ENCODE measurements around the gene MICA. TPM values are rescaled to one million over a fixed set of nuclear protein-coding genes. Genes with fewer than 3 reads are reported as not detected.

The MICA gene
- total RNA-seq, 1 experiment from 2014 or later: 41.2 TPM

DNA sequence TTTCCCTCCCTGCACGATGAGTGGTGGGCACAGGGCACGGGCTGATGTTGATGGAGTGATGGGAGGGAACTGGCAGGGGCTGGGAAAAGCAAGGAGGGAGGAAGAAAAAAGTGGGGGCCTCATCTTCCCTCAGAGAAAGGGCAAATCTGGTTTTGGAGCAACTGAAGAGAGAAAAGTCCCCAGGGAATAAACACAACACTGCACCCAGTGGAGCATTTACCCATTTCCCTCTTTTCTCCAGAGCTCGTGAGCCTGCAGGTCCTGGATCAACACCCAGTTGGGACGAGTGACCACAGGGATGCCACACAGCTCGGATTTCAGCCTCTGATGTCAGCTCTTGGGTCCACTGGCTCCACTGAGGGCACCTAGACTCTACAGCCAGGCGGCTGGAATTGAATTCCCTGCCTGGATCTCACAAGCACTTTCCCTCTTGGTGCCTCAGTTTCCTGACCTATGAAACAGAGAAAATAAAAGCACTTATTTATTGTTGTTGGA, 11.4 kb downstream of the MICA start:
- intact Hi-C loops (cut with micrococcal nuclease; ENCODE audit: unreplicated experiment): no loop called here
- no peaks in the 10 kb centered on the region for H3K4me1 ChIP-seq (ENCODE audit: insufficient read depth, low read length, poor library complexity, severe bottlenecking)
- peaks cover 41% of the 10 kb centered on the region for H3K36me3 ChIP-seq (ENCODE audit: insufficient read depth, low read length, poor library complexity, severe bottlenecking)
- no peak overlapping the region for H3K27ac ChIP-seq (ENCODE audit: low read depth, low read length, poor library complexity, severe bottlenecking)
- no peaks in the 10 kb centered on the region for H3K27me3 ChIP-seq (replicated peaks; ENCODE audit: insufficient read depth, low read depth, low read length, poor library complexity)
- H3K9me3 ChIP-seq (ENCODE audit: low read depth, low read length, poor library complexity, severe bottlenecking): no peaks in the 10 kb centered on the region
- no TSS peak for BruUV-seq (replicated peaks)
- POLR2A ChIA-PET (ENCODE audit: low non-redundant PET): no interaction called here
- no peak for DNase-seq (ENCODE audit: low spot score)
- no peak for TF ChIP-seq CTCF (conservative IDR thresholded peaks at IDR 0.05; ENCODE audit: low read depth, low read length)
- no peak for TF ChIP-seq EZH2 (IDR thresholded peaks at IDR 0.05; ENCODE audit: borderline replicate concordance, low read depth, low read length, poor library complexity, severe bottlenecking)
- H3K4me3 ChIP-seq (ENCODE audit: low read depth, low read length, poor library complexity, severe bottlenecking): no peak overlapping the region
- CTCF ChIA-PET: no interaction called here

GRCh38 chr6:31416394-31417014, 13.1 kb downstream of the MICA start:
- Histone ChIP-seq H3K4me3 (ENCODE audit: low read depth, low read length, poor library complexity, severe bottlenecking) (no peak overlapping the region), H3K9me3 (ENCODE audit: low read depth, low read length, poor library complexity, severe bottlenecking) (no peaks in the 10 kb centered on the region), H3K4me1 (ENCODE audit: insufficient read depth, low read length, poor library complexity, severe bottlenecking) (no peaks in the 10 kb centered on the region), H3K27me3 (replicated peaks; ENCODE audit: insufficient read depth, low read depth, low read length, poor library complexity) (no peaks in the 10 kb centered on the region), H3K36me3 (ENCODE audit: insufficient read depth, low read length, poor library complexity, severe bottlenecking) (peaks cover 31% of the 10 kb centered on the region), H3K27ac (ENCODE audit: low read depth, low read length, poor library complexity, severe bottlenecking) (no peak overlapping the region)
- no peak for TF ChIP-seq EZH2 (IDR thresholded peaks at IDR 0.05; ENCODE audit: borderline replicate concordance, low read depth, low read length, poor library complexity, severe bottlenecking)
- no peak for TF ChIP-seq CTCF (conservative IDR thresholded peaks at IDR 0.05; ENCODE audit: low read depth, low read length)
- no TSS peak for BruUV-seq (replicated peaks)
- intact Hi-C loops (cut with micrococcal nuclease; ENCODE audit: unreplicated experiment): no loop called here
- ChIA-PET POLR2A (ENCODE audit: low non-redundant PET) (no interaction called here), CTCF (no interaction called here)
- no peak for DNase-seq (ENCODE audit: low spot score)

DNA sequence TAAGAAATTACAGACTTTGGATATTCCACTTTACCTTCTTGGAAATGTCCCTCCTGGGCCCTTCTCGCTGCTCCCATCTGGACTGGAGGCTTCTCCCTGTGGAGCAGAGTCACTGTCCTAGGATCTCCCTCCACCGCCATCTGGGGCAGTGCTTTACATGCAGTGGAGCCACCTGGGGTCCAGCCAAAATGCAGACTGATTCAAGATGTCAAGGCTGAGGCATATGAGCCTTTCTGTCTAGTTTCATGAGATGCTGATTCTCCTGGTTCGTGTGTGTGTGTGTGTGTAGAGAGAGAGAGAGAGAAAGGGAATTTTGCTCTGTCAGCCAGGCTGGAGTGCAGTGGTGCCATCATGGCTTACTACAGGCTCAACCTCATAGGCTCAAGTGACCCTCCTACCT, 14.9 kb downstream of the MICA start:
- no peaks in the 10 kb centered on the region for H3K9me3 ChIP-seq (ENCODE audit: low read depth, low read length, poor library complexity, severe bottlenecking)
- POLR2A ChIA-PET (ENCODE audit: low non-redundant PET): no interaction called here
- H3K4me3 ChIP-seq (ENCODE audit: low read depth, low read length, poor library complexity, severe bottlenecking): no peak overlapping the region
- DNase-seq (ENCODE audit: low spot score): no peak
- TF ChIP-seq CTCF (conservative IDR thresholded peaks at IDR 0.05; ENCODE audit: low read depth, low read length) (no peak), EZH2 (IDR thresholded peaks at IDR 0.05; ENCODE audit: borderline replicate concordance, low read depth, low read length, poor library complexity, severe bottlenecking) (no peak)
- CTCF ChIA-PET: no interaction called here
- no TSS peak for BruUV-seq (replicated peaks)
- H3K4me1 ChIP-seq (ENCODE audit: insufficient read depth, low read length, poor library complexity, severe bottlenecking): no peaks in the 10 kb centered on the region
- no peaks in the 10 kb centered on the region for H3K27me3 ChIP-seq (replicated peaks; ENCODE audit: insufficient read depth, low read depth, low read length, poor library complexity)
- H3K36me3 ChIP-seq (ENCODE audit: insufficient read depth, low read length, poor library complexity, severe bottlenecking): peaks cover 14% of the 10 kb centered on the region
- intact Hi-C loops (cut with micrococcal nuclease; ENCODE audit: unreplicated experiment): no loop called here
- H3K27ac ChIP-seq (ENCODE audit: low read depth, low read length, poor library complexity, severe bottlenecking): no peak overlapping the region

All from A673 (cell line).